ENCODE results near the gene ACSM2B.
"Not testable (repeated sequence)": the region's sequence is repeated elsewhere in the genome, so short reads cannot be mapped to it uniquely, and the experiment has no call there.

ACSM2B gene

DNA sequence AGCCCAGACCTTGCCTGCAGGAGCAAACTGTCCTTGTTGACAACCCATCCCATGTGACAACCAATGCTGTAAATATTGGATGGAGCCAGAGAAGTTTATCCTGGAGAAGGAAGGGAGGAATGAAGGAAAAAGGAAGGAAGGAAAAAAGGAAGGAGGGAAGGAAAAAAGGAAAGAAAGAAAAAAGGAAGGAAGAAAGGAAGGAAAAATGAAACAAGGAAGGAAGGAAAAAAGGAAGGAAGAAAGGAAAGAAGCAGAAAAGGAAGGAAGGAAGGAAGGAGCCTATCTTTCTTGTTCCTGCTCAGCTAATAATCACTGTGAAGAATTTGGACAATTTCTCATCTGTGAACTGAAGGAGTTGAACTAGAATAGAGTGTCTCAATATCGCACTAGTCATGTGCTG, 56.1 kb downstream of the ACSM2B start:
- no peak for DNase-seq

GRCh38 chr16:20519231-20519630, 56.9 kb downstream of the ACSM2B start:
- no peak for DNase-seq

DNA sequence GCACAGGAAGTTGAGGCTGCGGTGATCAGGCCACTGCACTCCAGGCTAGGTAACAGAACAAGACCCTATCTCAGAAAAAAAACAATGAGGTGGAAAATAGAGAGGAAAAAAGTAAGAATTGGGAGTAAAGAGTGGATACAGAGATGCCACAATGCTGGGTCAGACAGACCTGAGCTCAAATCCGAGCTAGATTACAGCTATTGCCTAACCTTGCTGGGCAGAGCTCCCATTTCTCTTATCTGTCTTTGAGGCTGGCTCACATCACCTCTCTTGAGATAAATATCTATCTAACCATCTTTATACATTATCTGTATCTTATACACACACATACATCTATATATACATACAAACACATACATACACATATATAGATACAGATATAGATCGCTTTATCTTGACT, 59.0 kb downstream of the ACSM2B start:
- DNase-seq: no peak

DNA sequence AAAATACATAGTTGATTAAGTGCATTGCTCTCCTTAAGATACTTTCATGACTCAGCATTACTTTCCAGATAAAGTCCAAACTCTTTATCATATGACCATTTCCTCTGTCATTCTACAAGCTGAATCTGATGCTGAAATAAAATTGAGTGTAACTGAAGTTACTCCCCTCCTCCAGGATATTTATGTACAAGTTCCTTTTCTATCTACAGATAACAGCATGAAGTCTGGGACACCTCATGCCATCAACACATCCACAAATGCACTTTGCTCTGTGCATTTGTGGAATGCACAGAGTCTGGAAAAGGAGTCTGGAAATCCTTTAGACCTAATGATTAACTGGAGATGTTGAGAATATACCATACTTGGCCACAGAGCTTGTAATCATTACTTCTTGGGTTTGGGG, 60.5 kb downstream of the ACSM2B start:
- no peak for DNase-seq

GRCh38 chr16:20510323-20510722, 65.8 kb downstream of the ACSM2B start:
- DNase-seq: no peak

DNA sequence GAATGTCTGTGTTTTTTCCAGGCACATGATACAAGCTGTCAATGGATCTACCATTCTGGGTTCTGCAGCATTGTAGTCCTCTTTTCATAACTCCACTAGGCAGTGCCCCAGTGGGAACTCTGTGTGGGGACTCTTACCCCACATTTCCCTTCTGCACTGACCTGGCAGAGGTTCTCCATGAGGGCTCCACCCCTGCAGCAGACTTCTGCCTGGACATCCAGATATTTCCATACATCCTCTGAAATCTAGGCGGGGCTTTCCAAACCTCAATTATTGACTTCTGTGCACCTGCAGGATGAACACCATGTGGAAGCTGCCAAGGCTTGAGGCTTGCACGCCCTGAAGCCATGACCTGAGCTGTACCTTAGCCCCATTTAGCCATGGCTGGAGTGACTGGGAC, 68.9 kb downstream of the ACSM2B start:
- DNase-seq: no peak

- no peak for DNase-seq
Observed at GRCh38 chr16:20504418-20504817, 71.7 kb downstream of the ACSM2B start.

- not testable (repeated sequence) for DNase-seq
Observed at GRCh38 chr16:20491448-20491847, 84.7 kb downstream of the ACSM2B start.

GRCh38 chr16:20490994-20491393, 85.2 kb downstream of the ACSM2B start:
- DNase-seq: not testable (repeated sequence)

Measured in NCI-H2171 (cell line).